ENCODE measurements around the gene ITGA4.

The ITGA4 gene

DNA sequence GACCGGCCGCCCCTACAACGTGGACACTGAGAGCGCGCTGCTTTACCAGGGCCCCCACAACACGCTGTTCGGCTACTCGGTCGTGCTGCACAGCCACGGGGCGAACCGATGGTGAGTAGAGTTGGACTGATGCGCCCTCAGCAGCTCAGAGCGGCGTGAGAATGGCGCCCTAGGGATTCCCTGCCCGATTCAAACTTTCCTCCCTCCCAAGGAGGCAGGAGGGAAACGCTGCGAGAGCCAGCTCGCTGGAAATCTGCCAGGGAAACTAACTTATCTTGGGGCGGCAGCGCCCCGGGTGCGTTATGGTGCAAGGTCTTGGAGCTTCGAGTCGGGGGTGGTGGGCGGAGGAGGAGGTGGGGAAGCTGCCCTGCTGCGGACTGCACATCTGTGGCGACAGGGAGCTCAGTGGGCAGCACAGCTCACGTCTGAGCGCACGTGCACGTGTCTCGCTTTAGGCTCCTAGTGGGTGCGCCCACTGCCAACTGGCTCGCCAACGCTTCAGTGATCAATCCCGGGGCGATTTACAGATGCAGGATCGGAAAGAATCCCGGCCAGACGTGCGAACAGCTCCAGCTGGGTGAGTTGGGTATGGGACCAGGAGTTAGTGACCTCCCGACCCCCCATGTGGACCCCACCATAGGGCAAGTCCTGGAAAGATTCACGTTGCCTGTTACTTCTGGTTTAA is 697 bp downstream of the ITGA4 start:
- DNase-seq (ENCODE audit: low read depth in 2 of 2, low spot score in 1 of 2), result peak; percentile 15 to 41

DNA sequence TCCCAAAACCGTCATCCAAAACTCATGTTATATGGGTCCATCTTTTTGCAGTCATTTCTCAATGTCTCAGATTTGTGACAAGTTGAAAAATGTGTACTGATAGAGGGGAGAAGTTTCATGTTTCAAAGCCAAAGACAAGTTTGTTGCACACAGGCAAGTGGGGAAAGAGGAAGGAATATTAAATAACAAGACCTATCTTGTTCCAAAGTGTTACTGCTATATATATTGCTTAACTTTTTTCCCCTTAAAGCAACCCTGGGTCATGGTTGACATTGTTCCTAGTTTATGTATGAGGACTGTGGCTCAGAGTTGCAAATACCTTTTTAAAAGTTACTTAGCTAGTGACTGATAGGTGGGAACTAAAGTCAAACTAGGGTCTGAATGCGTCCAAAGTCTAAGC is 1.7 kb downstream of the ITGA4 start:
- no peak for DNase-seq (ENCODE audit: low read depth in 2 of 2, low spot score in 1 of 2)

GRCh38 chr2:181459621-181460021 is 2.4 kb downstream of the ITGA4 start:
- DNase-seq (ENCODE audit: low read depth in 2 of 2, low spot score in 1 of 2), result no peak

DNA sequence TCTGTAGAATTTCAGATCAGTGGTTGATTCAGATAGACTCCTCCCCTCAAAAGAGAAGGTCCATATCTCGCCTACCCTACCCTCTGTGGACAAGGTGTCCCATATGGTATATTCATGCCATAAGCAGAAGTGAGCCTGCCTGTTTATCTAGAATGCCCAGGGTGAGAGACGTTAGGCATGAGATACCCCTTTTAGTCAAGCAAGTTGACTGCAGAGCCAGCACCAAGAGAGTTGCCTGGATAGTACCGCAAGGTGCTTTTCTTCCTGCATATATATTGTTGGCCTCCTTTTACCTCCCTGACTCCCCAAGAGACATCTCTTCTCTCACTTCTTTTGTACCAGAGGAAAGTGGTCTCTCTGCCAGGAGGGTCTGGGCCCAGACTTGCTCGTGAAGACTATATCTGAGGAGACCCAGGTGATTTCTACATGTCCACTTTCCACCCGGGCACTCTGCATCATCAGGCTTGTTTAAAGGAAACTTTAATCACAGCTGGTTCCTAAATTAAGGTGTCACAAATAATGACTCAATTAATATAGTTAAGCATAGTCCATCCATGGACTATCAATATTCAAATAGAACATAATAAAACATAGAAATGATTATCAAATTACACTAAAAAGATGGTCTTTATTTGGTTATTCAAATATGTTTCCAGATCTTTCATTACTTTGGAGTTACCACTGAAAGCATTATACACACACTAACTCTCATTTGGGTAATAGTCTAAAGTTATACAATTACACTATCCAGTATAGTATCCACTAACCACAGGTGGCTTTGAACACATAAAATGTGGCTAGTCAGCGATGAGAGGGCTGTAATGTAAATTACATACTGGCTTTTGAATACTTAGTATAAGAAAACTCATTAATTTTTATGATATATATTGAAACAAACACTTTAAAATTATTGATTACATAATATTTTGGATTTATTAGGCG is 4.1 kb downstream of the ITGA4 start:
- DNase-seq (ENCODE audit: low read depth in 2 of 2, low spot score in 1 of 2), result no peak

DNA sequence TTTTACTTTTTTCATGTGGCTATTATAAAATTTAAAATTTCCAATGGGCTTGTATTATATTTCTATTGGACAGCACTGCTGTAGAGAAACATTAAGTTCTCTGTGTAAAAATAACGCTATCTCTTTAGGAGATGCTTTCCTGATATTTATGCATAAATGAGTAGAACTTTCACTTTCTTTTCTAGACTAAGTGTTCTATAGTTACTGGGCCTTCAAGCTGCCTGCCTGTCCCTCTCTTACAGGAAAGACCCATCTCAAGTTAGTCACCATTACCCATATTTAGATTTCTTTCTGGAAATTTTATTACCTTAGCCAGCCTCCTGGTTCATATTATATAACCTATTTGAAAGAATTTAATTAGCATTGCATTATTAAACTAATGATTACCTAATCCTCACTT is 4.8 kb downstream of the ITGA4 start:
- no peak for DNase-seq (ENCODE audit: low read depth in 2 of 2, low spot score in 1 of 2)

- DNase-seq (ENCODE audit: low read depth in 2 of 2, low spot score in 1 of 2), result no peak
Measured at GRCh38 chr2:181463588-181463987, 6.4 kb downstream of the ITGA4 start.

GRCh38 chr2:181464966-181465365 is 7.8 kb downstream of the ITGA4 start:
- DNase-seq (ENCODE audit: low read depth in 2 of 2, low spot score in 1 of 2), result no peak

GRCh38 chr2:181465676-181466375 is 8.6 kb downstream of the ITGA4 start:
- DNase-seq (ENCODE audit: low read depth in 2 of 2, low spot score in 1 of 2), result no peak

- DNase-seq (ENCODE audit: low read depth in 2 of 2, low spot score in 1 of 2), result peak; percentile 57 to 65
Measured at GRCh38 chr2:181466661-181467576, 9.7 kb downstream of the ITGA4 start.

- DNase-seq (ENCODE audit: low read depth in 2 of 2, low spot score in 1 of 2), result no peak
Measured at GRCh38 chr2:181467966-181468707, 11.0 kb downstream of the ITGA4 start.

GRCh38 chr2:181468811-181469210 is 11.6 kb downstream of the ITGA4 start:
- DNase-seq (ENCODE audit: low read depth in 2 of 2, low spot score in 1 of 2), result no peak

GRCh38 chr2:181471226-181471625 is 14.0 kb downstream of the ITGA4 start:
- no peak for DNase-seq (ENCODE audit: low read depth in 2 of 2, low spot score in 1 of 2)

DNA sequence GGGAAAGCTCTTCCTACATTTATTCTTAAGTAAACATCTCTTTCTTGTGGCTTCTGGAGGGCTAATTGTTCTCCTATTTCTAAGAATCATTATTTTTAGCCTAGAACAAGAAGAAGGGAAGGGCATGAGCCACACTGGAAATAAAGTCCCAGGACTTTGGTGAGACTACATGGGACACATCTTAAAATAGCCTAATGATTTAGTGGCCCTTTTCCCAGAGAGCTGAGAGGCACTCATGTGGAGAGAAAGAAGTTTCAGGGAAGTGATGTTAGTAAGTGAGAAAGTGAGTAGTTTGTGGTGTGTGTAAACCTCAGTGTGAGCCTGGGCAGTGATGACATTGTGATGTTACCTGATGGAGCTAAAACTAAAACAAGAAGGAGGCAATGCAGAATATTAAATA is 14.6 kb downstream of the ITGA4 start:
- DNase-seq (ENCODE audit: low read depth in 2 of 2, low spot score in 1 of 2), result no peak

DNA sequence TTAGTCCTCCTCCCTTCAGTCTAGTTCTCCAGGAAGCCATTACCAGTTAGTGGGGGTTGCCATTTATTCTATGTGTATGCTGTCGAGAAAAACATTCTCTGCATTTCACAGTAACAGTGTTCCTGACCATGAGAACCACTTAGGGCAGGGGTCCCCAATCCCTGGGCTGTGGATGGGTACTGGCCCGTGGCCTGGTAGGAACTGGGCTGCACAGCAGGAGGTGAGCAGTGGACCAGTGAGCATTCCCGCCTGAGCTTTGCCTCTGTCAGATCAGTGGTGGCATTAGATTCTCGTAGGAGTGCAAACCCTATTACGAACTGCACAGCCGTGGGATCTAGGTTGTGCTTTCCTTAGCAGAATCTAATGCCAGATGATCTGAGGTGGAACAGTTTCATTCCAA is 15.8 kb downstream of the ITGA4 start:
- DNase-seq (ENCODE audit: low read depth in 2 of 2, low spot score in 1 of 2), result no peak

- DNase-seq (ENCODE audit: low read depth in 2 of 2, low spot score in 1 of 2), result no peak
Measured at GRCh38 chr2:181474222-181474881, 17.2 kb downstream of the ITGA4 start.

GRCh38 chr2:181483211-181483610 is 26.0 kb downstream of the ITGA4 start:
- DNase-seq (ENCODE audit: low read depth in 2 of 2, low spot score in 1 of 2), result no peak

DNA sequence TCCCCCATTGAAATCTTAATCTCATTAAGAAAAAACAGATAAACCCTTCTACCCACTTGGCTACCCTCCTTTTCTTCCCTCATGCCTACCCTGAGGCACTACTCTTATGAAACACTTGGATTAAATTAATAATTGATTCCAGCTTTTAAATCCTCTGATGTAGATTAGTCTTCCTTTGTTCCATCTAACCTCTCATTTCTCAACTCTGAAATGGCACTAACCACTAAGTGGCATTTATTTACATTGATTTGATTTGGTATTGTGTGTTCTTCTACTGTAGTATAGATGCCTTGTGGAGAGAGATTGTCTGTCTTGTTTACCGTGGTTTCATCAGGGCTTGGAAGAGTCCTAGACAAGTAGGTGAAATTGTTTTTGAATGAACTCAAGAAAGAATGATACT is 26.7 kb downstream of the ITGA4 start:
- DNase-seq (ENCODE audit: low read depth in 2 of 2, low spot score in 1 of 2), result no peak

GRCh38 chr2:181484851-181485637 is 27.9 kb downstream of the ITGA4 start:
- DNase-seq (ENCODE audit: low read depth in 2 of 2, low spot score in 1 of 2), result no peak

DNA sequence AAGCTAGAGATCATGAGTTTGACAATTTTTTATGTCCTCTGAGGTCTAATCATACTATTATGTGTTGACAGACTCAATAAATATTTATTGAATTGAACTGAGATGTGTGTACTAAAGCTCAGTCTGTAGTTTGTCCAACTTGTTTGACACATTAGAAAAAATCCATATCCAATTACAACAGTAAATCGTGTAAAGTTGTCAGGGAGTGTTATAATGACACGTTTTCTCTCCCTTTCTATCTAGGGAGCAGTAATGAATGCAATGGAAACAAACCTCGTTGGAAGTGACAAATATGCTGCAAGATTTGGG is 28.4 kb downstream of the ITGA4 start:
- DNase-seq (ENCODE audit: low read depth in 2 of 2, low spot score in 1 of 2), result no peak

Measured in stimulated activated CD8-positive, alpha-beta memory T cell treated with anti-CD3 and anti-CD28 coated beads, Interleukin-4, amount 100 ng/mL, for 4 hours (primary cell).